GM21737 (cell line): Measurements from ENCODE around the gene VPS13C.

Source experiments
- ATAC-seq: cut with Tn5 transposase; IDR thresholded peaks from one replicate; pipeline ENCODE4 v1.9.1; 2021; ENCODE audit warnings: mild to moderate bottlenecking, moderate library complexity; ENCODE audit not compliant: unreplicated experiment

VPS13C gene, protein sequence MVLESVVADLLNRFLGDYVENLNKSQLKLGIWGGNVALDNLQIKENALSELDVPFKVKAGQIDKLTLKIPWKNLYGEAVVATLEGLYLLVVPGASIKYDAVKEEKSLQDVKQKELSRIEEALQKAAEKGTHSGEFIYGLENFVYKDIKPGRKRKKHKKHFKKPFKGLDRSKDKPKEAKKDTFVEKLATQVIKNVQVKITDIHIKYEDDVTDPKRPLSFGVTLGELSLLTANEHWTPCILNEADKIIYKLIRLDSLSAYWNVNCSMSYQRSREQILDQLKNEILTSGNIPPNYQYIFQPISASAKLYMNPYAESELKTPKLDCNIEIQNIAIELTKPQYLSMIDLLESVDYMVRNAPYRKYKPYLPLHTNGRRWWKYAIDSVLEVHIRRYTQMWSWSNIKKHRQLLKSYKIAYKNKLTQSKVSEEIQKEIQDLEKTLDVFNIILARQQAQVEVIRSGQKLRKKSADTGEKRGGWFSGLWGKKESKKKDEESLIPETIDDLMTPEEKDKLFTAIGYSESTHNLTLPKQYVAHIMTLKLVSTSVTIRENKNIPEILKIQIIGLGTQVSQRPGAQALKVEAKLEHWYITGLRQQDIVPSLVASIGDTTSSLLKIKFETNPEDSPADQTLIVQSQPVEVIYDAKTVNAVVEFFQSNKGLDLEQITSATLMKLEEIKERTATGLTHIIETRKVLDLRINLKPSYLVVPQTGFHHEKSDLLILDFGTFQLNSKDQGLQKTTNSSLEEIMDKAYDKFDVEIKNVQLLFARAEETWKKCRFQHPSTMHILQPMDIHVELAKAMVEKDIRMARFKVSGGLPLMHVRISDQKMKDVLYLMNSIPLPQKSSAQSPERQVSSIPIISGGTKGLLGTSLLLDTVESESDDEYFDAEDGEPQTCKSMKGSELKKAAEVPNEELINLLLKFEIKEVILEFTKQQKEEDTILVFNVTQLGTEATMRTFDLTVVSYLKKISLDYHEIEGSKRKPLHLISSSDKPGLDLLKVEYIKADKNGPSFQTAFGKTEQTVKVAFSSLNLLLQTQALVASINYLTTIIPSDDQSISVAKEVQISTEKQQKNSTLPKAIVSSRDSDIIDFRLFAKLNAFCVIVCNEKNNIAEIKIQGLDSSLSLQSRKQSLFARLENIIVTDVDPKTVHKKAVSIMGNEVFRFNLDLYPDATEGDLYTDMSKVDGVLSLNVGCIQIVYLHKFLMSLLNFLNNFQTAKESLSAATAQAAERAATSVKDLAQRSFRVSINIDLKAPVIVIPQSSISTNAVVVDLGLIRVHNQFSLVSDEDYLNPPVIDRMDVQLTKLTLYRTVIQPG (N-terminal part only)

GRCh38 chr15:62060113-62060895, at the start of gene VPS13C:
Gene VPS13C (minus strand): TSS chr15:62060447. CDS start chr15:62060374, 73 bp downstream.
- ATAC-seq = peak; percentile 84

- ATAC-seq = no peak
These were observed 49.2 kb upstream of the VPS13C start for GRCh38 chr15:62109437-62109836.

GRCh38 chr15:62108411-62108810, 48.2 kb upstream of the VPS13C start:
- ATAC-seq = no peak

DNA sequence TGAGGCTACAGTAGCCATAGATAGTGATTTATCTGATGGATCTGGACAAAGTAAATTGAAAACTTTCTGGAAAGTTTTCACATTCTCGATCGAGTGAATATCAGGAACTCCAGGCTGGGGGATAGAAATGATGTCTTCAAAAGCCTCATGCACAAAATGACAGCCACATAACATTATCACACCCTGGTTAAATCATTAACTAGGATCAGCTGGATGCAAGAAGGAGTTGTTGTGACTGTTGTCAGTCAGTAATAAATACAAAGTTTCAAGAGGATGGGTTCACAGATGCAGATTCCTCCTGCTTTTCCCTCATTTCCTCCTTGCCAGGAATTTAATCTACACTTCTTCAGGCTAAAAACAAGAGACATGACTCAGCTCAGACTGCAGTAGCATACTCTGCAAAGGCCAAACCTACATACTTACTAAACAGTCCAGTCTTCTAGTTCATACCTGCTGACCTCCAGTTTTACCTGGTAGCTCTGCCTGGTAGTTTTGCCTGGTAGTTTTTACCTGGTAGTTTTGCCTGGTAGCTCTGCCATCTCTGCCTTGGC, 47.4 kb upstream of the VPS13C start:
- ATAC-seq = no peak

DNA sequence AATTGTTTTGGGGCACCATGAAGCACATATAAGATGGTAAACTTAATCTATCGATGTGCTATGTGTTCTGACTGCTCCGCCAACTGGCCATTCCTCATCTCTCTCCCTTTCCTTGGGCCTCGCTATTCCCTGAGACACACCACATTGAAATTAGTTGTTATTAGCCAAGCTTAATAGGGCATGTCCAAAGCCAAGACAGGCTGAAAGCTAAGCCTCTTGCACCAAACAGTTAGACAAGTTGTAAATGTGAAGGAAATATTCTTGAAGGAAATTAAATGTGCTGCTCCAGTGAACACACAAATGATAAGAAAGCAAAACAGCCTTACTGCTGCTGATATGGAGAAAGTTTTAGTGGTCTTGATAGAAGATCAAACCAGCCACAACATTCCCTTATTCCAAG, 45.8 kb upstream of the VPS13C start:
- ATAC-seq = no peak

DNA sequence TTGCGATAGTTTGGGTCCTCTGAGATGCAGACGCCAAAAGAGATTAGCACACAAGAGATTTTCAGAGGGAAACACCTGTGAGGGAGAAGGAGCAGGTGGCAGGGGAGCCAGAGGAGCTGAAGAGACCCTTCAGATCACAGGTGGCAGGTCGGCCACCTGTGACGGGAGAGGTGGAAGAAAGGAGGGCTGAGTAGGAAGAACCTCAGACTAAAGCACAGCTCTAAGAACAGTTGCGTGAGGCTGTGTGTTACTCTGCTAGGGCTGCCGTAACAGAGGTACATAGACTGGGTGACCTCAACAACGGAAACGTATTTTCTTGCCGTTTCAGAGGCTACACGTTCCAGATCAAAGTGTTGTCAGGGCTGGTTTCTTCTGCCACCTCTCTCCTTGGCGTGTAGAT, 45.0 kb upstream of the VPS13C start:
- ATAC-seq = no peak

DNA sequence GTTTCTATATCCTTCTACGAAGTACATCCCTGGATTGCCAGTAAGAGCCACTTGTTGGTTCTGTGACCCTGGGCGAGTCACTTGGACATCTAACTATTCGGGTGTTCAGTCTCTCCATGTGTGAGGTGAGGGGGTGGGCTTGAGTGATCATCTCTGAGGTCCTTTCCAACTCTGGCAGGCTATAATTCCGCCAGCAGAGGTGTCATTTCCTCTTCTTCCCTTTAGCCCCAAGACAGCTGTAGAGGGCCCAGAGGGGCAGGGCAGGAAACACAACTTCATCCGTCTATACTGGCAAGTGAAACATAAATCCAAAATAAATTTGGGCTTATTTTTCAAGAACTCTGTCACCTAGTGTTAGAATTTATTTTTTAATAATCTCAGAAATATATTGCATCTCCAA, 44.6 kb upstream of the VPS13C start:
- no peak for ATAC-seq

- ATAC-seq = no peak
These were observed 44.2 kb upstream of the VPS13C start for GRCh38 chr15:62104401-62104800.

DNA sequence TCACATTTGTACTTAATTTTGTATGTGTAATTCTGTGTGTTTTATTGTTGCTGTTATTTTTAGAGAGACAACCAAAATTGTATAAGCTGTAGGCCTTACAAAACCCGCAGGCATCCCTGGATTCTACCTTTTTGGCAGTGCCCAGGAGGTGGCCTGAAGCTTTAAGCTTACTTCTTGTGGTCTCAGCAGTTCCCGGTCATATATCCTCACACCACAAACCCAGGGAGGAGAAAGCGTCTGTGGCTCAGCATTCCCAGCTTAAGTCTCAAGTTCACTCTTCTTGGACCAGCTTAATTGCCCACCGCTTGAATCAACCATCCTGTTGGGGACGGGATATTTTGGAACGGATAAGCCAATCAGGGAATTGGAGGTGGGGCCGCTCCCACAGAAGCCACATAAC, 43.2 kb upstream of the VPS13C start:
- ATAC-seq = no peak

GRCh38 chr15:62099094-62099601, 38.9 kb upstream of the VPS13C start:
- no peak for ATAC-seq

GRCh38 chr15:62094388-62094787, 34.1 kb upstream of the VPS13C start:
- ATAC-seq = no peak

DNA sequence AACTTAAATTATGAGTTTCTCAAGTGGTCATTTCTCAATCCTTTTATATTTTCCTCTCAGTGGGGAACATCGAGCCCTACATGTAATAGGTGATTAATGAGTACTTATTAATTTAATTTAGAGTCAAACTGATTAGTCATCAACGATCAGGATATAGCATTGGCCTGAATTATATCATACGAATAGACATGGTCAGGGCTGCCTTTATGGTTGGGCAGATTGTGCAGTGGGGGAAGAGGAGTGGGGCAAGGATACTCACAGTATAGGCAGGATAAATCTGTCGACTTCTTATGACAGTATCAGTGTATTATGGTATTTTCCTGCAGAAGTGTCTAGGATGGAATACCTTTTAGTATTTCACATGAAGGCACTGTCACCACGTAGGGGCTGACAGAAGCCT, 33.6 kb upstream of the VPS13C start:
- no peak for ATAC-seq

DNA sequence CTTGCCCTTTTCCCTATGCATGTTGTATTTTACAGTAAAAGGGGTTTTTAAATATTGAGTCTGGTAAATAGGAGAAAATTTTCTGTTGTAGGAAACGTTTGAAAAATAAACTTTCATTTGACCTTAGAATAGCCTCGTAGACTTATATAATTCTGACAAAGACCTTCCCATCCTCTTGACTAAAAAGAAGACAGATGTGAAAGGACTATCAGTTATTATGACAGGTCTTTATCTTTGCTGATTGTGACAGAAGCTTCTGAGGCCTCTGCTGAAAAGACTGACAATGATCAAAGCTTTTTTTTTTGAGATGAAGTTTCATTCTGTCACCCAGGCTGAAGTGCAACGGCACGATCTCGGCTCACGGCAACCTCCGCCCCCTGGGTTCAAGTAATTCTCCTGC, 30.7 kb upstream of the VPS13C start:
- ATAC-seq = no peak

DNA sequence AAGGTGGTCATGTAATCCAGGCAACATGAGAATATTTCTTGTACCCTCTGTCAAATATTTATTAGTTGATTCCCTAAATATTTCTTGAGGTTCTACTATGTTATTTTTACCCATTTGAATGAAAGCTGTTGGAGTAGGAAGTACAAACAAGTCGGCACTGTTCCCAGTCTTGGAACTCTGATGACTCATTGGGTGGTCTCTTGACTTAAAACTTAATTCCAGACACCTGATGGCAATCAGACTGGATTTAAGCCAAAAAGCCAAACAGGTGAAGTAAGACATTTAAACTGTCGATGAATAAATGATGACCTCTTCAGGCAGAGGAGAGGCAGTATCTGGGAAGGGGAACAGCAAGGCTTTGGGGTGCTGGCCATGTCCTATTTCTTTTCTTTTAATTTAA, 29.4 kb upstream of the VPS13C start:
- ATAC-seq = no peak

- ATAC-seq = no peak
These were observed 28.1 kb upstream of the VPS13C start for GRCh38 chr15:62088353-62088693.

GRCh38 chr15:62087671-62088352, 27.6 kb upstream of the VPS13C start:
- ATAC-seq = no peak

DNA sequence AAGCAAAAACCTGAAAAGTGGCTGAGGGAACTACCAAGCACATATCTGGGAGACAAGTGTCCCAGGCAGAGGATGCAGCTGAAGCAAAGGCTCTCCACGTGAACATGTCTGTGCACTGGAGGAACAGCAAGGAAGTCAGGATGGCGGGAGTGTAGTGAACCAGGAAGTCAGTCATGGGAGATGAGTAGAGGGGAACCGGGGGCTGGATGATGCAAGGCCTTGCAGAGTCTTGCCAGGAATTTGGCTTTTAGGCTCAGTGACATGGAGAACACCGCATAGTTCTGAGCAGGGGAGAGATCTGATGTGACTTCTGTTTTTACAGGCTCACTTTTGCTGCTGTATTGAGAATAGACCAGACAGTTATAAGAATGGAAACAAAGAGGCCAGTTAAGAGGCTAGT, 25.5 kb upstream of the VPS13C start:
- no peak for ATAC-seq

DNA sequence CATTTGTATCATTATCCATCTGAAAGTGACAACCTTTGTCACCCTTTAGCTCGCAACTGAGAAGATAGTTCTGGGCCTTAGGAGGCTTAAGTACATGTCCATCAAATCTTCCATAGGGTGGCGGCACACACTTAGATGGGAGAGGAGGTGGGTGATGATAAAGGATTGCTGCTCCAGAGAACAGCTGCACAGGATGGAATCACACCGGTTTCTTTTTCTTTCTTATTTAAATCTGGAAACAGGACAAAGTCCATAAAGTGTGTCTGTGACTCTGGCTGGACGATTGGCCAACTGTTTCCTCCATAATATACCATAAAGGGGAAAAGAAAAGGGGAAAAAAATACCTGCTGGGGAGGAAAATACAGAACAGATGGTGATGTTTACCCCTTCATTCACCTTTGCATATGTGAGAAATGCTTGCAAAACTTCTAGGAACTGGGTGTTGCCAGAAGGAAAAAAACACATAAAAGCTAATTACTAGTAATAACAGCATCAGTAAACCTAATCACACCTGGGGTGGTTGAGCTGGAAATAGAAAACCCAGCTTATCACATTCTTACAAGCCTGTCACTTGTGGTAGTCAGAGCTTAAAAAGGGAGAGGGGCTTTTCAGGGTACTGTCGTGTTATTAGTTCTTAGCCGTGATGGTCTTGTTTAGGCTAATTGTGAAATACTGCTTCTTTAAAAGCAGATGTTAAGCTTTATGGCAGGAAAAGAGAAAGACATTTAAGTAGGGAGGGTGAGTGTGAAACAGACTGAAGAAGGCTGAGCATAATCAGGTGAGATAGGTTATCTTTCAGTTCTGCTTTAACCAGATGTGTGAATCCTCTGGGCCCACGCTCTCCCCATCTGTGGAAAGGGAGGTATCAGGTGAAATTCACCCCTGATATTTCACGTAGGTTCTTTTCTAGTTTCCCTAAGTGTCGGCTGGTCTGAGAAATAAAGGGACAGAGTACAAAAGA, 23.2 kb upstream of the VPS13C start:
- no peak for ATAC-seq
